Keratinocyte (primary cell): ENCODE data around the gene LMAN2L. TPM values are rescaled to one million over a fixed set of nuclear protein-coding genes. Genes with fewer than 3 reads are reported as not detected.

Experiments used
- DNase-seq: peaks from one replicate; pipeline ENCODE4 v3.0.0-alpha.2; 2011; ENCODE audit warnings: low read depth, missing footprints, low spot score
- FAIRE-seq: peaks from 2 replicates; lab custom pipeline; 2011; peaks lifted over from hg19 to GRCh38; lab: Jason Lieb, UNC
- H2AFZ ChIP-seq: 2 replicates; pipeline ENCODE4 v1.6.0; 2012; ENCODE audit warnings: low read length, control low read depth, inconsistent platforms; ENCODE audit not compliant: control insufficient read depth
- H3K27ac ChIP-seq: 2 replicates; pipeline ENCODE4 v1.5.1; 2011; ENCODE audit warnings: low read length; ENCODE audit not compliant: control insufficient read depth, insufficient read depth
- H3K27me3 ChIP-seq: 3 replicates; pipeline ENCODE4 v1.6.0; 2011; ENCODE audit warnings: low read length; ENCODE audit not compliant: control insufficient read depth, insufficient read depth; ENCODE audit errors: extremely low read depth
- H3K36me3 ChIP-seq, 2 experiments: 2 replicates in 1 of 2; 3 replicates in 1 of 2; pipeline ENCODE4 v1.5.1; 2011; ENCODE audit warnings: low read length in 2 of 2, mild to moderate bottlenecking in 1 of 2; ENCODE audit not compliant: control insufficient read depth in 2 of 2, insufficient read depth in 2 of 2; ENCODE audit errors: extremely low read depth in 1 of 2
- H3K4me1 ChIP-seq: 3 replicates; pipeline ENCODE4 v1.5.1; 2011; ENCODE audit warnings: low read length; ENCODE audit not compliant: control insufficient read depth, insufficient read depth; ENCODE audit errors: extremely low read depth
- H3K4me2 ChIP-seq: 3 replicates; pipeline ENCODE4 v1.6.0; 2011; ENCODE audit warnings: low read depth, low read length; ENCODE audit not compliant: control insufficient read depth, insufficient read depth; ENCODE audit errors: extremely low read depth
- H3K4me3 ChIP-seq, 3 experiments: fragments of 200-600 bp in 1 of 3; sonication (generic) in 1 of 3; 2 replicates in 2 of 3; 3 replicates in 1 of 3; pipeline ENCODE4 v1.5.1; 2011 to 2016; ENCODE audit warnings: low read length in 3 of 3, mild to moderate bottlenecking in 3 of 3, control low read depth in 2 of 3, inconsistent platforms in 1 of 3, low read depth in 1 of 3, mixed read lengths in 1 of 3, mixed run types in 1 of 3, moderate library complexity in 1 of 3; ENCODE audit not compliant: control insufficient read depth in 2 of 3, insufficient read depth in 2 of 3; ENCODE audit errors: extremely low read depth in 1 of 3
- H3K79me2 ChIP-seq: 2 replicates; pipeline ENCODE4 v1.6.0; 2012; ENCODE audit warnings: low read length; ENCODE audit not compliant: control insufficient read depth, insufficient read depth
- H3K9ac ChIP-seq: 3 replicates; pipeline ENCODE4 v1.6.0; 2011; ENCODE audit warnings: low read length; ENCODE audit not compliant: control insufficient read depth, insufficient read depth; ENCODE audit errors: extremely low read depth
- H3K9me1 ChIP-seq: 3 replicates; pipeline ENCODE4 v1.6.0; 2011; ENCODE audit warnings: low read length; ENCODE audit not compliant: control insufficient read depth, insufficient read depth; ENCODE audit errors: extremely low read depth
- H3K9me3 ChIP-seq: 2 replicates; pipeline ENCODE4 v1.5.1; 2012; ENCODE audit warnings: low read depth, low read length; ENCODE audit not compliant: control insufficient read depth
- H4K20me1 ChIP-seq: 3 replicates; pipeline ENCODE4 v1.6.0; 2011; ENCODE audit warnings: low read length; ENCODE audit not compliant: control insufficient read depth, insufficient read depth; ENCODE audit errors: extremely low read depth
- EZH2 ChIP-seq: IDR thresholded peaks from one replicate; pipeline ENCODE4 v1.6.1; 2012; ENCODE audit warnings: inconsistent platforms, mild to moderate bottlenecking, low read length, moderate library complexity
- dilution Hi-C: fragments of 300-500 bp; cut with MboI; formaldehyde crosslinking; loops from one replicate; pipeline ENCODE4 v1.7.0; 2020; ENCODE audit warnings: low sequenced_read_pairs; ENCODE audit not compliant: extremely low pct_ligation_motif_present
- polyA plus RNA-seq, 5 experiments: library from polyadenylated mRNA; depleted of rRNA in 3 of 5; stranded (reverse) in 3 of 5; stranded (forward) in 1 of 5; unstranded in 1 of 5; fragments of >200 nt; gene quantifications; 1 replicate in 1 of 5; 2 replicates in 3 of 5; 3 replicates in 1 of 5; pipeline versions ENCODE4 v1.2.1 to v1.2.3, GENCODE V29; 2011 to 2012; ENCODE audit warnings: missing spikeins in 2 of 5, low read depth in 1 of 5, low replicate concordance in 1 of 5
- TF ChIP-seq, protein P1 (sequence below), 3 experiments: IDR thresholded peaks in 1 of 3; conservative IDR thresholded peaks in 1 of 3; optimal IDR thresholded peaks in 1 of 3; 2 replicates in 2 of 3; 3 replicates in 1 of 3; pipeline versions ENCODE3 to v1.5.1; 2011; ENCODE audit warnings: low read length in 3 of 3, mild to moderate bottlenecking in 3 of 3, moderate library complexity in 2 of 3, control low read depth in 1 of 3, inconsistent platforms in 1 of 3; ENCODE audit not compliant: insufficient read depth in 2 of 3; ENCODE audit errors: extremely low read depth in 1 of 3

Gene LMAN2L
- polyA plus RNA-seq, 1 donor (not counting 4 experiments of a cell fraction or from before 2014, with no cell fraction given), result 20.7 TPM

- H3K4me3 ChIP-seq, result no peak overlapping the region
- dilution Hi-C loops, result no loop called here
- H2AFZ ChIP-seq, result no peak overlapping the region
- no peak overlapping the region for H3K27ac ChIP-seq
- H3K27me3 ChIP-seq, result peaks cover 23% of the 10 kb centered on the region
- H3K9me3 ChIP-seq, result no peaks in the 10 kb centered on the region
- DNase-seq, result no peak
- no peak for FAIRE-seq
- no peaks in the 10 kb centered on the region for H3K79me2 ChIP-seq
- TF ChIP-seq EZH2, result no peak
- TF ChIP-seq, protein P1, sequence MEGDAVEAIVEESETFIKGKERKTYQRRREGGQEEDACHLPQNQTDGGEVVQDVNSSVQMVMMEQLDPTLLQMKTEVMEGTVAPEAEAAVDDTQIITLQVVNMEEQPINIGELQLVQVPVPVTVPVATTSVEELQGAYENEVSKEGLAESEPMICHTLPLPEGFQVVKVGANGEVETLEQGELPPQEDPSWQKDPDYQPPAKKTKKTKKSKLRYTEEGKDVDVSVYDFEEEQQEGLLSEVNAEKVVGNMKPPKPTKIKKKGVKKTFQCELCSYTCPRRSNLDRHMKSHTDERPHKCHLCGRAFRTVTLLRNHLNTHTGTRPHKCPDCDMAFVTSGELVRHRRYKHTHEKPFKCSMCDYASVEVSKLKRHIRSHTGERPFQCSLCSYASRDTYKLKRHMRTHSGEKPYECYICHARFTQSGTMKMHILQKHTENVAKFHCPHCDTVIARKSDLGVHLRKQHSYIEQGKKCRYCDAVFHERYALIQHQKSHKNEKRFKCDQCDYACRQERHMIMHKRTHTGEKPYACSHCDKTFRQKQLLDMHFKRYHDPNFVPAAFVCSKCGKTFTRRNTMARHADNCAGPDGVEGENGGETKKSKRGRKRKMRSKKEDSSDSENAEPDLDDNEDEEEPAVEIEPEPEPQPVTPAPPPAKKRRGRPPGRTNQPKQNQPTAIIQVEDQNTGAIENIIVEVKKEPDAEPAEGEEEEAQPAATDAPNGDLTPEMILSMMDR (optimal IDR thresholded peaks at IDR 0.05 in 1 of 3, IDR thresholded peaks at IDR 0.05 in 1 of 3, conservative IDR thresholded peaks at IDR 0.05 in 1 of 3; ENCODE audit: extremely low read depth in 1 of 3, insufficient read depth in 2 of 3, low read length in 3 of 3), result no peak
- H3K4me2 ChIP-seq, result no peak overlapping the region
- no peaks in the 10 kb centered on the region for H3K9me1 ChIP-seq
- H3K36me3 ChIP-seq, result no peaks in the 10 kb centered on the region
- no peak overlapping the region for H3K9ac ChIP-seq
- H3K4me1 ChIP-seq, result no peaks in the 10 kb centered on the region
- H4K20me1 ChIP-seq, result no peaks in the 10 kb centered on the region
These were observed 54.8 kb downstream of the LMAN2L start for GRCh38 chr2:96684883-96685576.

DNA sequence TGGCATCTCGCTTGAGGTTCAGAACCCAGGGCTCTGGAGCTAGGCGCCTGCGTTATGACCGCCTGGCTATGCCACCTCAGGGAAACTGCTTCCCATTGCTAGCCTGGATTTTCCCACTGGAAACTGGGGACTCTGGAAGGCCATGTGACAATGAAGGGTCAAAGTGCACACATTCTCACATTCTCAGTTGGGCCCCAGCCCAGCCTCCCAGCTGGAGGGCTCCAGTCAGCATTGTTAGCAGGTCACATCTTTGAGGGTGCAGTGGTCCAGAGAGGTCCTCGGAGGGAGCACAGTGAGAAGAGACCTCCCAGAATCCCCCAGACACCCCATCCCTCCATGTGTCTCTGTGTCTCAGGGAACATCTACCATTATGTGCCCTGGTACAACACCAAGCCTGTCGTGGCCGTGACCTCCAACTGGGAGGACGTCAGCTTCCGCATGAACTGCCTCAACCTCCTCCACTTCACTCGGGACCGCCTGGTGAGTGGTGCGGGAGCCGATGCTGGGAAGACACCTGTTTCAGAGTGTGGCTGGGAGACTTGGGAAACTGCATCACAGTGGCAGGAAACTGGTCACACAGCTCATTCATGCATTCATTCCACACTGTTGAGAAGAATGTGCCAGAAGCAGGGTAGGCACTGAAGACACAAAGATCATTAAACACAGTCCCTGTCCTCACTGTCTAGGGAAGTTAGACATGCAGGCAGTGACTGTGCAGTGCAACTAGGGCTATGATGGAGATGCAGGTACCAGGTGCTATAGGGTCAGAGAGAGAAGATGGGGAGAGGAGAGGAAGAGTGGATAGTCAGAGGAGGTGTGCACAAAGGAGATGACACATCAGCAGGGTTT, 55.7 kb downstream of the LMAN2L start:
- Histone ChIP-seq H3K9me1 (no peaks in the 10 kb centered on the region), H3K9ac (no peak overlapping the region), H3K27me3 (peaks cover 27% of the 10 kb centered on the region), H3K36me3 (no peaks in the 10 kb centered on the region), H4K20me1 (no peaks in the 10 kb centered on the region), H3K79me2 (no peaks in the 10 kb centered on the region), H3K27ac (no peak overlapping the region), H3K9me3 (no peaks in the 10 kb centered on the region), H2AFZ (no peak overlapping the region), H3K4me3 (no peak overlapping the region), H3K4me2 (no peak overlapping the region), H3K4me1 (no peaks in the 10 kb centered on the region)
- FAIRE-seq, result no peak
- no peak for DNase-seq
- dilution Hi-C loops, result no loop called here
- TF ChIP-seq EZH2, result no peak
- TF ChIP-seq, protein P1 (optimal IDR thresholded peaks at IDR 0.05 in 1 of 3, IDR thresholded peaks at IDR 0.05 in 1 of 3, conservative IDR thresholded peaks at IDR 0.05 in 1 of 3; ENCODE audit: extremely low read depth in 1 of 3, insufficient read depth in 2 of 3, low read length in 3 of 3), result no peak
